ENCODE measurements around the gene ITSN2. TPM values are rescaled to one million over a fixed set of nuclear protein-coding genes. Genes with fewer than 3 reads are reported as not detected.

ITSN2 gene
- total and polyA plus RNA-seq, 4 donors: 34.3 to 77.2 (median 54.5) TPM

DNA sequence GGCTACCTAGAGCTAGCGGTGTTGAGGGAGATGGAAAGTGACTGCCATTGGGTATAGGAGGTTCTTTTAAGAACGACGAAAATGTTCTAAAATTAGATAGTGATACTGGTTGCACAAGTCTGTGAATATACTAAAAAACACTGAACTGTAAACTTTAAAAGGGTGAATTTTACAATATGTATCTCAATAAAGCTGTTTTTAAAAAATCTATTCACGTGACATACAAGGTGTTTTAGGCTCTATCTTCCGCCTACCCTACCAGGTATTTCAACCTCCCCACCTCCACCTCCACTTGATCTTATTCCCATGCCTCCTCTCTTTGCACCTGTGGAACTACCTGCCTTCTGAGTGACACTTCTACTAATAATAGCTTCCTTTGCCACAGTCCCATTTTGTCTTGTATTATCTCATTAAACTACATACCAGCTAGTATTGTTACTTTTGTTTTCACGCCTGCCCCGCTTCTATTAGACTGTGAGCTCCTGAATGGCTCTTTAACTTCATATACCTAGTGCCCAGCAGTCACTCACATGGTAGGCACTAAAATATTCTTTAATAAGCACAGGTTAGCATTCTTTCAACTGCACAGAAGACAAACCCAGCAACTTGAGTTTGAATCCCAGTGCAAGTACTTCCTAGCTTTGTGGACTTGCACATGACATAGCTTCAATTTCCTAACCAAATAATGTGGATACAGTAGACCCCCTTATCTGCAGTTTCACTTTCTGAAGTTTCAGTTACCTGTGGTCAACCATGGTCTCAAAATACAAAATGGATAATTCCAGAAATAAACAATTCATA lies 9.3 kb downstream of the ITSN2 start:
- H3K27me3 ChIP-seq (ENCODE audit: control insufficient read depth in 3 of 3, insufficient read depth in 3 of 3, low read length in 2 of 3): no peaks in the 10 kb centered on the region
- no peak for DNase-seq
- H3K9ac ChIP-seq (ENCODE audit: insufficient read depth in 1 of 2, low read length in 2 of 2): no peak overlapping the region
- no peak for ATAC-seq (ENCODE audit: insufficient read depth, low FRiP score)
- WGBS, 2 donors: 89 to 91% methylated on average over 7 of the region's 7 CpGs
- no peak overlapping the region for H3K27ac ChIP-seq (ENCODE audit: low read depth in 1 of 2, low read length in 1 of 2)
- no peak overlapping the region for H3K4me3 ChIP-seq
- TF ChIP-seq, protein P1, sequence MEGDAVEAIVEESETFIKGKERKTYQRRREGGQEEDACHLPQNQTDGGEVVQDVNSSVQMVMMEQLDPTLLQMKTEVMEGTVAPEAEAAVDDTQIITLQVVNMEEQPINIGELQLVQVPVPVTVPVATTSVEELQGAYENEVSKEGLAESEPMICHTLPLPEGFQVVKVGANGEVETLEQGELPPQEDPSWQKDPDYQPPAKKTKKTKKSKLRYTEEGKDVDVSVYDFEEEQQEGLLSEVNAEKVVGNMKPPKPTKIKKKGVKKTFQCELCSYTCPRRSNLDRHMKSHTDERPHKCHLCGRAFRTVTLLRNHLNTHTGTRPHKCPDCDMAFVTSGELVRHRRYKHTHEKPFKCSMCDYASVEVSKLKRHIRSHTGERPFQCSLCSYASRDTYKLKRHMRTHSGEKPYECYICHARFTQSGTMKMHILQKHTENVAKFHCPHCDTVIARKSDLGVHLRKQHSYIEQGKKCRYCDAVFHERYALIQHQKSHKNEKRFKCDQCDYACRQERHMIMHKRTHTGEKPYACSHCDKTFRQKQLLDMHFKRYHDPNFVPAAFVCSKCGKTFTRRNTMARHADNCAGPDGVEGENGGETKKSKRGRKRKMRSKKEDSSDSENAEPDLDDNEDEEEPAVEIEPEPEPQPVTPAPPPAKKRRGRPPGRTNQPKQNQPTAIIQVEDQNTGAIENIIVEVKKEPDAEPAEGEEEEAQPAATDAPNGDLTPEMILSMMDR (IDR thresholded peaks at IDR 0.05; ENCODE audit: control extremely low read depth, extremely low read depth): no peak
- H3K4me1 ChIP-seq (ENCODE audit: control insufficient read depth in 5 of 5, insufficient read depth in 5 of 5, low read length in 5 of 5): peaks cover 0 to 28% (median 0%) of the 10 kb centered on the region in 5 donors
- H3K36me3 ChIP-seq (ENCODE audit: control insufficient read depth in 4 of 4, insufficient read depth in 4 of 4, low read length in 4 of 4): no peaks in the 10 kb centered on the region
- H3K9me3 ChIP-seq (ENCODE audit: control insufficient read depth in 4 of 4, insufficient read depth in 3 of 4, low read length in 3 of 4): no peaks in the 10 kb centered on the region

DNA sequence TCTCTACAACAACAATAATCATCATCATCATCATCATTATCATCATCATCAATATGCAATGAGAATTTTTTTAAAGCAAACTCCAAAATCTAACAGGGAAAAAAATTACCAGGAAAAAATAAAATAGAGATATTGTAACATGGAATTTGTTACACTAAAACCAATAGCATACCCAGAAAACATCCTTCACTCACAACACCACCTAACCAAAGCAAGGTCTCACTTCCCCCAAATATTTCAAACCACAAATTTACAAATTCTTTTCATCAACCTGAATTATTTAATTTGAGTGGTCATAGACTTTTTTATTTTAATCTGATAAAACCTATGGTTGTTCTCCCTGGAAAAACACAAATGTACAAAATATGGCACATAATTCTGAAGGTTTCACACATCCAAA lies 11.2 kb downstream of the ITSN2 start:
- H3K4me1 ChIP-seq (ENCODE audit: control insufficient read depth in 5 of 5, insufficient read depth in 5 of 5, low read length in 5 of 5): peaks cover 0 to 30% (median 0%) of the 10 kb centered on the region in 5 donors

GRCh38 chr2:24345937-24346336 lies 14.4 kb downstream of the ITSN2 start:
- 92 to 99% methylated on average over 4 of the region's 4 CpGs for WGBS, 2 donors
- H3K9ac ChIP-seq (ENCODE audit: insufficient read depth in 1 of 2, low read length in 2 of 2): no peak overlapping the region
- H3K27me3 ChIP-seq (ENCODE audit: control insufficient read depth in 3 of 3, insufficient read depth in 3 of 3, low read length in 2 of 3): no peaks in the 10 kb centered on the region
- peaks cover 0 to 18% (median 0%) of the 10 kb centered on the region in 5 donors for H3K4me1 ChIP-seq (ENCODE audit: control insufficient read depth in 5 of 5, insufficient read depth in 5 of 5, low read length in 5 of 5)
- no peak overlapping the region for H3K27ac ChIP-seq (ENCODE audit: low read depth in 1 of 2, low read length in 1 of 2)
- no peaks in the 10 kb centered on the region for H3K9me3 ChIP-seq (ENCODE audit: control insufficient read depth in 4 of 4, insufficient read depth in 3 of 4, low read length in 3 of 4)
- no peak overlapping the region for H3K4me3 ChIP-seq
- DNase-seq: no peak
- peaks cover 0 to 2% (median 0%) of the 10 kb centered on the region in 4 donors for H3K36me3 ChIP-seq (ENCODE audit: control insufficient read depth in 4 of 4, insufficient read depth in 4 of 4, low read length in 4 of 4)
- no peak for ATAC-seq (ENCODE audit: insufficient read depth, low FRiP score)
- TF ChIP-seq, protein P1 (IDR thresholded peaks at IDR 0.05; ENCODE audit: control extremely low read depth, extremely low read depth): no peak

More for the DNA sequence above, 11.2 kb downstream of the ITSN2 start:
- Histone ChIP-seq H3K9ac (ENCODE audit: insufficient read depth in 1 of 2, low read length in 2 of 2) (no peak overlapping the region), H3K4me3 (no peak overlapping the region), H3K36me3 (ENCODE audit: control insufficient read depth in 4 of 4, insufficient read depth in 4 of 4, low read length in 4 of 4) (peaks cover 0 to 2% (median 0%) of the 10 kb centered on the region in 4 donors), H3K27ac (ENCODE audit: low read depth in 1 of 2, low read length in 1 of 2) (no peak overlapping the region), H3K9me3 (ENCODE audit: control insufficient read depth in 4 of 4, insufficient read depth in 3 of 4, low read length in 3 of 4) (no peaks in the 10 kb centered on the region), H3K27me3 (ENCODE audit: control insufficient read depth in 3 of 3, insufficient read depth in 3 of 3, low read length in 2 of 3) (no peaks in the 10 kb centered on the region)
- DNase-seq (no peak), ATAC-seq (ENCODE audit: insufficient read depth, low FRiP score) (no peak)
- TF ChIP-seq, protein P1 (IDR thresholded peaks at IDR 0.05; ENCODE audit: control extremely low read depth, extremely low read depth): no peak
